HEK293 (cell line): ENCODE measurements around the gene NHP2.
A peak's percentile ranks its signal among the peaks of the same experiment; 100 is the strongest.

ENCODE experiments used
- CTCF ChIA-PET: fragments of 350-600 bp; formaldehyde crosslinking; extraction: SDS; loops from one replicate; lab custom pipeline; 2021; ENCODE audit warnings: antibody characterized with exemption; lab: Yijun Ruan, JAX
- POLR2A ChIA-PET: fragments of 300-600 bp; formaldehyde crosslinking; extraction: SDS; loops from one replicate; lab custom pipeline; 2020; ENCODE audit warnings: antibody characterized with exemption, inconsistent platforms; lab: Yijun Ruan, JAX
- H3K27ac ChIP-seq: fragments of 200-500 bp; sonication (Bioruptor generic); 2 replicates; pipeline ENCODE4 v1.5.1; 2014; ENCODE audit warnings: low read depth, low read length, control low read depth, inconsistent platforms; ENCODE audit errors: extremely low read depth
- H3K36me3 ChIP-seq, 2 experiments: fragments of 200-500 bp in 1 of 2; sonication (Bioruptor generic) in 1 of 2; 1 replicate in 1 of 2; 2 replicates in 1 of 2; pipeline ENCODE4 v1.5.1; 2014 to 2017; ENCODE audit warnings: inconsistent platforms in 2 of 2, low read length in 2 of 2; ENCODE audit not compliant: control insufficient read depth in 2 of 2, insufficient read depth in 1 of 2
- H3K4me1 ChIP-seq: fragments of 200-500 bp; sonication (Bioruptor generic); 2 replicates; pipeline ENCODE4 v1.5.1; 2014; ENCODE audit warnings: mild to moderate bottlenecking, low read length, inconsistent platforms; ENCODE audit not compliant: control insufficient read depth, insufficient read depth
- H3K4me3 ChIP-seq: 2 replicates; pipeline ENCODE4 v1.5.1; 2011; ENCODE audit warnings: low read depth, mild to moderate bottlenecking, control low read depth, low read length, moderate library complexity
- H3K9me3 ChIP-seq: fragments of 200-500 bp; sonication (Bioruptor generic); 2 replicates; pipeline ENCODE4 v1.5.1; 2014; ENCODE audit warnings: low read depth, low read length, inconsistent platforms; ENCODE audit not compliant: control insufficient read depth, insufficient read depth
- EGR2 ChIP-seq: fragments of 450-650 bp; formaldehyde crosslinking; IDR thresholded peaks from 2 replicates; pipeline ENCODE4 v1.5.1; 2016; ENCODE audit warnings: low read depth, missing biosample characterization, missing genetic modification characterization
- GLI2 ChIP-seq: fragments of 450-650 bp; formaldehyde crosslinking; IDR thresholded peaks from 2 replicates; pipeline ENCODE4; 2017; ENCODE audit warnings: missing biosample characterization, missing genetic modification characterization, low read depth, borderline replicate concordance
- HOXD13 ChIP-seq: sonication (generic); formaldehyde crosslinking; IDR thresholded peaks from 2 replicates; pipeline ENCODE4 v1.8.0; 2022; ENCODE audit warnings: missing genetic modification reagents, borderline replicate concordance
- INSM2 ChIP-seq: fragments of 450-650 bp; formaldehyde crosslinking; IDR thresholded peaks from 2 replicates; pipeline ENCODE4 v1.5.1; 2016; ENCODE audit warnings: missing biosample characterization, missing genetic modification characterization
- KLF1 ChIP-seq: fragments of 450-650 bp; formaldehyde crosslinking; IDR thresholded peaks from 2 replicates; pipeline ENCODE4 v1.5.1; 2016; ENCODE audit warnings: missing biosample characterization, missing genetic modification characterization
- REPIN1 ChIP-seq: fragments of 450-650 bp; formaldehyde crosslinking; IDR thresholded peaks from 2 replicates; pipeline ENCODE4 v1.5.1; 2017; ENCODE audit warnings: missing biosample characterization, missing genetic modification characterization, low read depth
- ZNF140 ChIP-seq: fragments of 450-650 bp; formaldehyde crosslinking; IDR thresholded peaks from 2 replicates; pipeline ENCODE4 v1.5.1; 2016; ENCODE audit warnings: missing biosample characterization, missing genetic modification characterization
- ZNF19 ChIP-seq: fragments of 450-650 bp; formaldehyde crosslinking; IDR thresholded peaks from 2 replicates; pipeline ENCODE4; 2016; ENCODE audit warnings: missing biosample characterization, missing genetic modification characterization, low read depth
- ZNF202 ChIP-seq: fragments of 450-650 bp; formaldehyde crosslinking; IDR thresholded peaks from 2 replicates; pipeline ENCODE4 v1.5.1; 2016; ENCODE audit warnings: missing biosample characterization, missing genetic modification characterization, borderline replicate concordance
- ZNF280D ChIP-seq: fragments of 450-650 bp; formaldehyde crosslinking; IDR thresholded peaks from 2 replicates; pipeline ENCODE4 v1.5.1; 2016; ENCODE audit warnings: missing biosample characterization, missing genetic modification characterization
- ZNF302 ChIP-seq: fragments of 450-650 bp; formaldehyde crosslinking; IDR thresholded peaks from 2 replicates; pipeline ENCODE4 v1.5.1; 2016; ENCODE audit warnings: missing biosample characterization, missing genetic modification characterization, low read depth
- ZNF311 ChIP-seq: fragments of 450-650 bp; formaldehyde crosslinking; IDR thresholded peaks from 2 replicates; pipeline ENCODE4 v1.5.1; 2017; ENCODE audit warnings: missing biosample characterization, missing genetic modification characterization, borderline replicate concordance
- ZNF362 ChIP-seq: fragments of 450-650 bp; formaldehyde crosslinking; IDR thresholded peaks from 2 replicates; pipeline ENCODE4 v1.5.1; 2016; ENCODE audit warnings: missing biosample characterization, missing genetic modification characterization
- ZNF398 ChIP-seq: fragments of 450-650 bp; formaldehyde crosslinking; IDR thresholded peaks from 2 replicates; pipeline ENCODE4 v1.5.1; 2017; ENCODE audit warnings: missing biosample characterization, missing genetic modification characterization
- ZNF433 ChIP-seq: fragments of 450-650 bp; formaldehyde crosslinking; IDR thresholded peaks from 2 replicates; pipeline ENCODE4 v1.5.1; 2016; ENCODE audit warnings: missing biosample characterization, missing genetic modification characterization, low read depth
- ZNF513 ChIP-seq: fragments of 450-650 bp; IDR thresholded peaks from 2 replicates; pipeline ENCODE4 v1.5.1; 2018; ENCODE audit warnings: missing biosample characterization, missing genetic modification characterization
- ZNF558 ChIP-seq: fragments of 450-650 bp; formaldehyde crosslinking; IDR thresholded peaks from 2 replicates; pipeline ENCODE4 v1.5.1; 2016; ENCODE audit warnings: missing biosample characterization, missing genetic modification characterization
- ZNF626 ChIP-seq: fragments of 450-650 bp; sonication (Bioruptor Pico); formaldehyde crosslinking; IDR thresholded peaks from 2 replicates; pipeline ENCODE4 v1.5.1; 2018; ENCODE audit warnings: missing biosample characterization, missing genetic modification characterization, inconsistent platforms
- ZNF692 ChIP-seq: fragments of 450-650 bp; formaldehyde crosslinking; IDR thresholded peaks from 2 replicates; pipeline ENCODE4 v1.5.1; 2016; ENCODE audit warnings: missing biosample characterization, missing genetic modification characterization
- ZNF747 ChIP-seq: fragments of 450-650 bp; formaldehyde crosslinking; IDR thresholded peaks from 2 replicates; pipeline ENCODE4 v1.5.1; 2016; ENCODE audit warnings: missing biosample characterization, missing genetic modification characterization
- ZNF76 ChIP-seq: fragments of 450-650 bp; formaldehyde crosslinking; IDR thresholded peaks from 2 replicates; pipeline ENCODE4; 2016; ENCODE audit warnings: low read depth, missing biosample characterization, missing genetic modification characterization, borderline replicate concordance
- ZXDB ChIP-seq: fragments of 450-650 bp; formaldehyde crosslinking; IDR thresholded peaks from 2 replicates; pipeline ENCODE4 v1.5.1; 2016; ENCODE audit warnings: missing biosample characterization, missing genetic modification characterization

The NHP2 gene

GRCh38 chr5:178106086-178106485 is 47.6 kb downstream of the NHP2 start:
- Histone ChIP-seq H3K27ac (no peak overlapping the region), H3K9me3 (no peaks in the 10 kb centered on the region), H3K4me1 (no peaks in the 10 kb centered on the region), H3K36me3 (no peaks in the 10 kb centered on the region), H3K4me3 (no peak overlapping the region)
- POLR2A ChIA-PET, result interaction anchor here (0.9 to 1.8 kb wide), 2 partner anchors 48 to 98 kb away, joined by 3 to 5 read pairs; partner anchors contain the start of genes HNRNPAB and NHP2
- CTCF ChIA-PET, result interaction anchor here (2.2 to 2.4 kb wide), 2 partner anchors 15 to 30 kb away, joined by 7 to 12 read pairs; no protein-coding TSS in a partner anchor
- TF ChIP-seq ZNF626 (tag by site-specific recombination) (no peak), ZNF19 (no peak), ZNF76 (tag by site-specific recombination) (no peak), EGR2 (tag by site-specific recombination) (no peak), ZNF558 (no peak), ZNF280D (tag by site-specific recombination) (no peak), ZXDB (tag by site-specific recombination) (no peak), ZNF202 (tag by site-specific recombination) (no peak), ZNF302 (no peak), ZNF140 (tag by site-specific recombination) (no peak), HOXD13 (no peak), REPIN1 (tag by site-specific recombination) (no peak), GLI2 (tag by site-specific recombination) (no peak), ZNF692 (tag by site-specific recombination) (no peak), INSM2 (tag by site-specific recombination) (no peak), ZNF747 (no peak)

- Histone ChIP-seq H3K27ac (no peak overlapping the region), H3K9me3 (no peaks in the 10 kb centered on the region), H3K4me1 (no peaks in the 10 kb centered on the region), H3K4me3 (no peak overlapping the region), H3K36me3 (no peaks in the 10 kb centered on the region)
- ChIA-PET POLR2A (interaction anchor here (0.6 to 1.0 kb wide), 2 partner anchors 49 to 146 kb away, joined by 3 to 4 read pairs; partner anchors contain the start of gene NHP2), CTCF (interaction anchor here (2.4 kb wide), 1 partner anchor 29 kb away, joined by 12 read pairs; no protein-coding TSS in a partner anchor)
- TF ChIP-seq ZNF311 (tag by site-specific recombination), result no peak
- no peak for TF ChIP-seq ZNF513
- no peak for TF ChIP-seq ZNF362 (tag by site-specific recombination)
- TF ChIP-seq ZNF398 (tag by site-specific recombination), result 0 out of 2 replicates have a peak, but pooled peaks have one; percentile 20
- no peak for TF ChIP-seq ZNF433 (tag by site-specific recombination)
- TF ChIP-seq KLF1, result peak; percentile 38; the same call in 1 of the 2 replicates
Observed at GRCh38 chr5:178104492-178104891, 49.2 kb downstream of the NHP2 start.
